Mammary epithelial cell (primary cell): ENCODE measurements around the gene SLC6A11.

Experiments used
- CTCF ChIP-seq, 2 donors: IDR thresholded peaks in 1 of 2; conservative IDR thresholded peaks in 1 of 2; 2 replicates each; pipeline ENCODE4 v1.5.1; 2011 to 2012; ENCODE audit warnings: inconsistent platforms in 2 of 2, low read length in 2 of 2, mild to moderate bottlenecking in 2 of 2, control low read depth in 1 of 2, low read depth in 1 of 2; ENCODE audit not compliant: insufficient read depth in 1 of 2; ENCODE audit errors: extremely low read depth in 1 of 2
- EZH2 ChIP-seq: IDR thresholded peaks from 2 replicates; pipeline ENCODE4 v1.6.1; 2012; ENCODE audit warnings: low read length, inconsistent platforms, borderline replicate concordance

- TF ChIP-seq CTCF (conservative IDR thresholded peaks at IDR 0.05 in 1 of 2, IDR thresholded peaks at IDR 0.05 in 1 of 2; ENCODE audit: extremely low read depth in 1 of 2, insufficient read depth in 1 of 2, low read depth in 1 of 2, low read length in 2 of 2), result no peak
- no peak for TF ChIP-seq EZH2
These were observed 173.0 kb downstream of the SLC6A11 start for GRCh38 chr3:10988991-10989484.
